GM19452 (cell line): ENCODE measurements around the gene LHFPL4.
"Not testable (repeated sequence)": the region's sequence is repeated elsewhere in the genome, so short reads cannot be mapped to it uniquely, and the experiment has no call there.

ENCODE experiments used
- ATAC-seq: cut with Tn5 transposase; IDR thresholded peaks from one replicate; pipeline ENCODE4 v1.9.1; 2021; ENCODE audit not compliant: unreplicated experiment

Gene LHFPL4

GRCh38 chr3:9553021-9553947 lies at the start of gene LHFPL4:
LHFPL4 (minus strand) TSS chr3:9553822; CDS start chr3:9552679, 1,143 bp downstream.
- ATAC-seq: no peak

- no peak for ATAC-seq
Observed at GRCh38 chr3:9602620-9603019, 49.0 kb upstream of the LHFPL4 start.

- ATAC-seq: not testable (repeated sequence)
Observed at GRCh38 chr3:9601006-9601581, 47.5 kb upstream of the LHFPL4 start.

GRCh38 chr3:9600597-9600996 lies 47.0 kb upstream of the LHFPL4 start:
- no peak for ATAC-seq

GRCh38 chr3:9598783-9599387 lies 45.3 kb upstream of the LHFPL4 start:
- no peak for ATAC-seq

GRCh38 chr3:9595877-9596276 lies 42.3 kb upstream of the LHFPL4 start:
- ATAC-seq: no peak

- not testable (repeated sequence) for ATAC-seq
Observed at GRCh38 chr3:9591781-9592180, 38.2 kb upstream of the LHFPL4 start.

- no peak for ATAC-seq
Observed at GRCh38 chr3:9590282-9590791, 36.7 kb upstream of the LHFPL4 start.

- no peak for ATAC-seq
Observed at GRCh38 chr3:9583792-9584191, 30.2 kb upstream of the LHFPL4 start.

GRCh38 chr3:9583371-9583770 lies 29.7 kb upstream of the LHFPL4 start:
- ATAC-seq: no peak

GRCh38 chr3:9582332-9582731 lies 28.7 kb upstream of the LHFPL4 start:
- no peak for ATAC-seq

GRCh38 chr3:9581742-9582141 lies 28.1 kb upstream of the LHFPL4 start:
- no peak for ATAC-seq

- no peak for ATAC-seq
Observed at GRCh38 chr3:9569054-9569453, 15.4 kb upstream of the LHFPL4 start.

GRCh38 chr3:9565316-9565715 lies 11.7 kb upstream of the LHFPL4 start:
- no peak for ATAC-seq

- no peak for ATAC-seq
Observed at GRCh38 chr3:9563851-9564250, 10.2 kb upstream of the LHFPL4 start.

GRCh38 chr3:9560056-9560455 lies 6.4 kb upstream of the LHFPL4 start:
- not testable (repeated sequence) for ATAC-seq

GRCh38 chr3:9553948-9554513 lies 409 bp upstream of the LHFPL4 start:
- no peak for ATAC-seq

GRCh38 chr3:9552252-9552999 lies 1.2 kb downstream of the LHFPL4 start:
- no peak for ATAC-seq

GRCh38 chr3:9550999-9551398 lies 2.6 kb downstream of the LHFPL4 start:
- ATAC-seq: no peak

- ATAC-seq: no peak
Observed at GRCh38 chr3:9549600-9549999, 4.0 kb downstream of the LHFPL4 start.

GRCh38 chr3:9548991-9549390 lies 4.6 kb downstream of the LHFPL4 start:
- ATAC-seq: no peak
